GM21360 (cell line): ENCODE results near the gene MCL1.

Experiments used
- ATAC-seq: cut with Tn5 transposase; IDR thresholded peaks from one replicate; pipeline ENCODE4 v1.9.1; 2021; ENCODE audit warnings: mild to moderate bottlenecking, moderate library complexity; ENCODE audit not compliant: unreplicated experiment

Gene MCL1

DNA sequence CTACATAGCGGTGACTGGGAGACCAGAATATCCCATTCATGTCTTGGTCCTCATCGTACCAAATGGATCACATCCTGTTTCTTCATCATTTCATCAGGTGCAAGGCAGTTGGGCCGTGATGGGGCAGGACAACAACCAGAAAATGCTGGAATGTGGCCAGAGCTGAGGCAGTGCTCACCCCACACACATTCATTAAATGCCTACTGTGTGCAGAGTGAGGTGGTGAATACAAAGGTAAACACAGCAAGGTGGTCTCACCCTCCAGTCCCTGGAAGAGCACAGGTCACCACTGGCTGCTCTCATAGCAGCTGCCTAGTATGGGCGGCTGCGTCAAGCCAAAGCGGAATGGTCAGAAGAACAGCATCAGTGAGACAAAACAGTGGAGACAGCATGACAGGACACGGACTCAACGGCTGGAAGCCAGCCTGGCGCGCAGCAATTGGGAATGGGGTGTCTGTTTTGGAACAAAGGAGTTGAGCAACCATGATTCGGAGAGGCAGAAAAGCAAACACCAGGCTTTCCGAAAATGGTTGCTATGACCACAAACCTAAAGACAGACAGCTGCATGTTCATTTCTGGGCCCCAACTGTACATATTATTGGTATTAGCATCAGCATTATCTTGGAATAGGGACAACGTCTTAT lies 35.8 kb downstream of the MCL1 start:
- no peak for ATAC-seq

GRCh38 chr1:150537732-150538684 lies 41.4 kb downstream of the MCL1 start:
- no peak for ATAC-seq

DNA sequence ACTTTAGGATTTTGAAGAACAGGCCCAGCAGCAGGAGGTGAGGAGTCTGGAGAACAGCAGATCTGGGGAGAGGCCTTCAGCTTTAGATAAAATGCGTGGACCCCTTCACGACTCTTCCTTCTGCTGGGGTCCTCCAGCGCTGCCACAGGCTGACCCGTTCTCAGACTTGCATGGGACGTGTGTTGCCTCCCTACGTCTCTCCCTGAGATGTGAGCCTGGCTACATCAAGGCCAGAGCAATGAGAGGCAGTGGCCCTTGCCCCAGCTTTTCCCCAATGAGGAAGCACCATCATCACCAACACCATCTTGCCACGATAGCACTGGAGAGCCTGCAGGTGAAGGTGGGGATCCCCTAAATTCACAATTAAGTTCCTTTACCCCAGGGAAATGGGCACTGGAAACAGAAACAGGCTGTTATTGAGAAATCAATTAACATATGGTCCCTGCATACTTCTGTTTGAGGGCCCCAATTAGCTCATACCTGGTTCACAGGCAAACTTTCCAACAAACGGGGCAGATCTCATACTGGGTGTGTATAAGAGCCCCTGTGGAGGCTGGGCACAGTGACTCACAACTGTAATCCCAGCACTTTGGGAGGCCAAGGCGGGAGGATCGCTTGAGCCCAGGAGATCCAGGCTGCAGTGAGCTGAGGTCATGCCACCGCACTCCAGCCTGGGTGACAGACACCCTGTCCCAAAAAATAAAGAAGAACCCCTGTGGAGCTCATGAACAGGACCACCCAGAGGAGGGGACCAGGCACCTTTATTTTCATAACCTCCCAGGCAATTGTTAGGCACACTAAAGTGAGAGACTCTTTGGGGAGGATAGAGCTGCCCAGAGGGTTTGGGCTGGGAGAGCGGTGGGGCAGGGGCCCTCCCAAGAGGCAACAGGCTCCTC lies 42.3 kb downstream of the MCL1 start:
- no peak for ATAC-seq

DNA sequence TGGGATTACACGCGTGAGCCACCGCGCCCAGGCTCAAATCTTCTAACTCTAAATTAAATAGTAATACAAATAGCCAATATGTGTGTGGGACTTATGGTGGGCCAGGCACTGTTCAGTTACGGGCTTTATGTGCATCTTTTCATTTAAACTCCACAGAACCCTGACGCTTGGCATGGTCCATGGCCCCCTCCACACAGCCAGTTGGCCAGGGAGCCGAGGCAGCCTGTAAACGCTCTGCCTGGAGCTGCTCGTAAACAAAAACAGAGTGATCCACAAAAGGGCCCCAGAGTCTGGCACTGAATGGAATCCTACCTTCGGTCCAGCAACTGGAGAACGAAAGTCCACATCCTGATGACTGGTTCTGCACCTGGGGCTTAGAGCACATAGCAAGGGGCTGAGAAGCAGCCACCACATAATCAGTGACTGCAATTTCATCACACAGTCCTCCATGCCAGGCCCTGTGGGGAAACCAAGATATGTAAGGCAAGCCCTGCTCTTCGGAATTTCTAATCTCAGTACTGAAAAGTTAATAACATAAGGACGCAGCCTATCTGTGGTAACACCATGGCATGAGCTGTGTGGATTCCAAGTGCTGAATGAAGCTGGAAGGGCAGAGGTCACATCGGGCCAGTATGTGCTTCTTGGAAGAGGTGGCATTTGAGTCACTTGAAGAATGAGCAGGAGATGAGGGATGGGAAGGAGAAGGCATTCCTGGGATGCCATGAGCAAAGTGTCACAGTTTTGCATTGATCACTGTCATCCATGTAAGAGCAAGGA lies 43.7 kb downstream of the MCL1 start:
- no peak for ATAC-seq

- no peak for ATAC-seq
Observed at GRCh38 chr1:150534002-150534401, 45.4 kb downstream of the MCL1 start.

GRCh38 chr1:150532860-150533259 lies 46.5 kb downstream of the MCL1 start:
- ATAC-seq = no peak

DNA sequence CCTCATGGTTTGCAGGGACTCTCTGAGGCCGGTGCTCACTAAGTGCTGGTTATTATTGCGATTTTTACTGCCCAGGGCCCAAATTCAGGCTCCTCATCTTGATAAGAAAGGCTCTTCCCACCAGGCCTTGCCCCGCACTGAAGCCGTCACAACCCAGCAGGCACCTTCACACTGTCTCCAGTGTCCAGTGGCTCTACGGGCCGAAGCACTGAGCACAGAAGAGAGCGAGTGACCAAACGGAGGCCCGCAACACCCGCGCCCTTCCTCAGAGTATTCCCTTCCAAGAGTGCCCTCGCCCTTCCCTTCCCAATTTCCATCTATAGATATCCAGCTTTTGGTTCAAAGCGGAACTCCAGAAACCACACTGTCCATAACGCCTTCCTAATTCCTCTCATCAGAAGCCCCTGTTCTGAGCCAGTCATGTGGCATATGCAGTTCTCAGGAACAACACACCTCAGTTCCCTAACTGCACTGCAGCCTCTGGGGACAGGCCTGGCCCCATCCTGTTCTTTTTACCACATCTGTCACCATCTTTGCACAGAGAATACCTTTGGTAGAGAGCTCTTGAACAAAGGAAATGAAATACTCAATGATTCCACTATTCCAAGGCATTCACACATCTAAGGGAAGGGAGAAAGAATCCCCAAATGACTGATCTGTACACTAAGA lies 48.8 kb downstream of the MCL1 start:
- ATAC-seq = no peak

DNA sequence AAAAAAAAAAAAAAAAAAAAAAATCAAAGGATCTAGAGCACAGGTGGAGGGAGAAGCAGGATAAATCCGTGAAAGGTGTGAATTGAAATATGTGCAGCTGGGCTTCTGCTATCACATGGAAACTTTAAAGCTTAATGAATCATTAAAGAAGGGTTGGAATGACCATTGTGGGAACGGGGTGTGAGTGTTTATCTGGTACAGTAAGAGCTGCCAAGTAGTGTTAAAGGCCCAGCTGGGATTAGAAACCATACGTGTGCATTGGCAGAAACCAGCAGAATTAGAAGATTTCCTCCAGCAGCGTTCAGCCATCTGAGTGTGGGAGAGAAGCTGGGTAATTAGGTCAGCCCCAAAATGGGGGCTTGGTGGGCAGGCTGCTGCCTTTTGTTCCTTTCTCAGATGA lies 50.4 kb downstream of the MCL1 start:
- ATAC-seq = no peak

GRCh38 chr1:150528196-150528595 lies 51.2 kb downstream of the MCL1 start:
- no peak for ATAC-seq

- ATAC-seq = no peak
Observed at GRCh38 chr1:150525348-150525747, 54.1 kb downstream of the MCL1 start.
